ENCODE data around the gene YLPM1. TPM values are rescaled to one million over a fixed set of nuclear protein-coding genes. Genes with fewer than 3 reads are reported as not detected.

YLPM1 gene
- total RNA-seq, 4 donors from 2014 or later: 28.9 to 73.1 (median 47.3) TPM

- peak; percentile 54 for ATAC-seq (ENCODE audit: low FRiP score)
- DNase-seq (ENCODE audit: low spot score): no peak
- no peak for TF ChIP-seq CTCF (IDR thresholded peaks at IDR 0.05)
Measured at GRCh38 chr14:74804219-74804825, 41.2 kb downstream of the YLPM1 start.

- ATAC-seq (ENCODE audit: low FRiP score): no peak
- DNase-seq (ENCODE audit: low spot score): no peak
- no peak for TF ChIP-seq CTCF (IDR thresholded peaks at IDR 0.05)
Measured at GRCh38 chr14:74807853-74808545, 44.9 kb downstream of the YLPM1 start.

- TF ChIP-seq CTCF (IDR thresholded peaks at IDR 0.05): no peak
- no peak for DNase-seq (ENCODE audit: low spot score)
- no peak for ATAC-seq (ENCODE audit: low FRiP score)
Measured at GRCh38 chr14:74816124-74816523, 53.0 kb downstream of the YLPM1 start.

- ATAC-seq (ENCODE audit: low FRiP score): no peak
- DNase-seq (ENCODE audit: low spot score): no peak
- no peak for TF ChIP-seq CTCF (IDR thresholded peaks at IDR 0.05)
Measured at GRCh38 chr14:74820288-74820687, 57.2 kb downstream of the YLPM1 start.

GRCh38 chr14:74821267-74821915, 58.3 kb downstream of the YLPM1 start:
- DNase-seq (ENCODE audit: low spot score): no peak
- ATAC-seq (ENCODE audit: low FRiP score): no peak
- TF ChIP-seq CTCF (IDR thresholded peaks at IDR 0.05): no peak

- no peak for TF ChIP-seq CTCF (IDR thresholded peaks at IDR 0.05)
- no peak for DNase-seq (ENCODE audit: low spot score)
- ATAC-seq (ENCODE audit: low FRiP score): no peak
Measured at GRCh38 chr14:74824997-74825396, 61.9 kb downstream of the YLPM1 start.

All from omental fat pad (tissue), 4 donors.